ENCODE results near the gene SURF1.
A peak's percentile ranks its signal among the peaks of the same experiment; 100 is the strongest.

The SURF1 gene

DNA sequence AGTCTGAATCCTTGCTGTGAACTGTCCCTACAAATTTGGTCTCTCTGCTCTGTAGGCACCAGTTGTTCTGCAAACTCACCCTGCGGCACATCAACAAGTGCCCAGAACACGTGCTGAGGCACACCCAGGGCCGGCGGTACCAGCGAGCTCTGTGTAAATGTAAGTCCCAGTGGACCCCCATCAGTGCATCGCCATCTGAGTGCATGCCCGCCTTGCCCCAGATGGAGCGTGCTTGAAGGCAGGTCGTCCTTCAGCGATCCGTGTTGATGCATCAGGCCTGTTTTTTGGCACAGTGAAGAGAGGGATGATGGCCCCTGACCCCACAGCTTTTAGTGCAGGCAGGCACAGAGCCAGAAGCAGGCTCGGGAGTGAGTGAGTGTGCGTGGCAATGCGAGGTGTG is 1.4 kb upstream of the SURF1 start:
- TF ChIP-seq MYC (IDR thresholded peaks at IDR 0.05; ENCODE audit: low read depth, low read length) (no peak), POLR2A (IDR thresholded peaks at IDR 0.05; ENCODE audit: extremely low read depth, insufficient read length) (no peak)
- TF ChIP-seq, protein P1, sequence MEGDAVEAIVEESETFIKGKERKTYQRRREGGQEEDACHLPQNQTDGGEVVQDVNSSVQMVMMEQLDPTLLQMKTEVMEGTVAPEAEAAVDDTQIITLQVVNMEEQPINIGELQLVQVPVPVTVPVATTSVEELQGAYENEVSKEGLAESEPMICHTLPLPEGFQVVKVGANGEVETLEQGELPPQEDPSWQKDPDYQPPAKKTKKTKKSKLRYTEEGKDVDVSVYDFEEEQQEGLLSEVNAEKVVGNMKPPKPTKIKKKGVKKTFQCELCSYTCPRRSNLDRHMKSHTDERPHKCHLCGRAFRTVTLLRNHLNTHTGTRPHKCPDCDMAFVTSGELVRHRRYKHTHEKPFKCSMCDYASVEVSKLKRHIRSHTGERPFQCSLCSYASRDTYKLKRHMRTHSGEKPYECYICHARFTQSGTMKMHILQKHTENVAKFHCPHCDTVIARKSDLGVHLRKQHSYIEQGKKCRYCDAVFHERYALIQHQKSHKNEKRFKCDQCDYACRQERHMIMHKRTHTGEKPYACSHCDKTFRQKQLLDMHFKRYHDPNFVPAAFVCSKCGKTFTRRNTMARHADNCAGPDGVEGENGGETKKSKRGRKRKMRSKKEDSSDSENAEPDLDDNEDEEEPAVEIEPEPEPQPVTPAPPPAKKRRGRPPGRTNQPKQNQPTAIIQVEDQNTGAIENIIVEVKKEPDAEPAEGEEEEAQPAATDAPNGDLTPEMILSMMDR (IDR thresholded peaks at IDR 0.05; ENCODE audit: low read depth, low read length), result no peak
- TF ChIP-seq, protein P2, sequence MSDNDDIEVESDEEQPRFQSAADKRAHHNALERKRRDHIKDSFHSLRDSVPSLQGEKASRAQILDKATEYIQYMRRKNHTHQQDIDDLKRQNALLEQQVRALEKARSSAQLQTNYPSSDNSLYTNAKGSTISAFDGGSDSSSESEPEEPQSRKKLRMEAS (IDR thresholded peaks at IDR 0.05; ENCODE audit: low read depth, low read length), result no peak
- DNase-seq (ENCODE audit: low read depth), result no peak
- peak overlapping the region; percentile 59 for H3K4me3 ChIP-seq (ENCODE audit: low read depth, low read length)

DNA sequence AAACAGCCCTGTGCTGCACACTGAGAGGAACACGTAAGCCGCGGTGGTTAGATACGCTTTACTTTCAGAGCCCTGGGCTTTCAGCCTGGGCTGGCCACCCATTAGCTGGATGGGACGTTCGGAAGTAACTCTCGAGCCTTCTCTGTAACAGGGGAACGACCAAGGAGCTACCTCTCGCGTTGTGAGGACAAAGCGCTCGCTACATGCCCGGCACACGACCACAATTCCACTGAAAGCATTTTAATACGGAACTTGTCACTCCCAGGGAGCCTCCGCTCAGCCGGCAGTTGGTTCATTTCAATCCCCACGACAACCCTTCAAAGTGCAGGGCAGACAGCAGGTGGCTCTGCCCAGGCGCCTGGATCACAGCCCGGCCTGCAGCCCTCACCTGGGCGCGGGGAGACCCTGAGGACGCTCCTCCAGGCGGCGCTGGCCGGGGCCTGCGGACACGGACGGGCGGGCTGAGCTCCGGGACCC is 368 bp downstream of the SURF1 start:
- H3K4me3 ChIP-seq (ENCODE audit: low read depth, low read length), result peak overlapping the region; percentile 85
- DNase-seq (ENCODE audit: low read depth), result peak; percentile 47
- TF ChIP-seq POLR2A (IDR thresholded peaks at IDR 0.05; ENCODE audit: extremely low read depth, insufficient read length) (no peak), MYC (IDR thresholded peaks at IDR 0.05; ENCODE audit: low read depth, low read length) (no peak)
- TF ChIP-seq, protein P1 (IDR thresholded peaks at IDR 0.05; ENCODE audit: low read depth, low read length), result no peak
- TF ChIP-seq, protein P2 (IDR thresholded peaks at IDR 0.05; ENCODE audit: low read depth, low read length), result no peak

DNA sequence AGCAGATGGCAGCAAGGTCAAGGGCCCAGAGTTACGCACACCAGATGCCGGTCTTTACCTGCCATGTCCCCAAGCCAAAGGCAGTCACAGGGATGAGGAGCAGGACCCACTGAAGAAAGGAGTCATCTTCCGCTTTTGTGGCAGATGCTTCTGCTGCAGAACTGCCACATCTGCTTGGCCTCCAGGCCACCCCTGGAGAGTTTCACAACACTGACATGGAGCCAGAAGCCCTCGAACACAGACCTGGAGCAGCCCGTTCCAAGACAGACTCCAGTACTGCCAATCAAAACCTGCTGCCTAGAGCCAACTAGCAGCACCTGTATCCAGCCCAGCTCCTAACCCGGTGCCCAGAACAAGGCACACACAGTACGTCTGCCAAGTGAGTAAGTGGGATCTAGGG is 1.5 kb downstream of the SURF1 start:
- peak; percentile 78 for DNase-seq (ENCODE audit: low read depth)
- TF ChIP-seq MYC (IDR thresholded peaks at IDR 0.05; ENCODE audit: low read depth, low read length), result no peak
- TF ChIP-seq, protein P2 (IDR thresholded peaks at IDR 0.05; ENCODE audit: low read depth, low read length), result peak; percentile 6; the same call in 1 of the 2 replicates
- no peak for TF ChIP-seq POLR2A (IDR thresholded peaks at IDR 0.05; ENCODE audit: extremely low read depth, insufficient read length)
- TF ChIP-seq, protein P1 (IDR thresholded peaks at IDR 0.05; ENCODE audit: low read depth, low read length), result no peak
- peak overlapping the region; percentile 85 for H3K4me3 ChIP-seq (ENCODE audit: low read depth, low read length)

DNA sequence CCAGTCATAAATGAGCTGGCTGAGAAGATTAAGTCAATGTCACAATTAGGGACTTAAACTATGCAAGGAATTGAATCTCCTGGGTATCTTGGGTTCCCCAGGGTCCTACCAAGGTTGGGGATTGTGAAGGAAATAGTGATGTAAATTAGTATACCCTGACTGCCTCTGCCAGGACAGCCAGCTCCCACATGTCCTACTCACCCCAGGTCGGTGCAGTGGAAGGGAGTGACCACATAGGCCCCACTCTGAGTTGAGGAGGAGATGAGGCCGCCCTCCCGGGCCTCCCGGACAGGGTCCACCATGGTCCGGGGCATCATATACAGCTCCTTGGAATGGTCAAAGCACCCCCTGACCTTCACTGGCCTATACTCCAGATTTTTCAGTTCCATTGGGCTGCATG is 2.7 kb downstream of the SURF1 start:
- H3K4me3 ChIP-seq (ENCODE audit: low read depth, low read length), result no peak overlapping the region
- TF ChIP-seq POLR2A (IDR thresholded peaks at IDR 0.05; ENCODE audit: extremely low read depth, insufficient read length) (no peak), MYC (IDR thresholded peaks at IDR 0.05; ENCODE audit: low read depth, low read length) (no peak)
- TF ChIP-seq, protein P1 (IDR thresholded peaks at IDR 0.05; ENCODE audit: low read depth, low read length), result no peak
- TF ChIP-seq, protein P2 (IDR thresholded peaks at IDR 0.05; ENCODE audit: low read depth, low read length), result no peak
- peak; percentile 35 for DNase-seq (ENCODE audit: low read depth)

DNA sequence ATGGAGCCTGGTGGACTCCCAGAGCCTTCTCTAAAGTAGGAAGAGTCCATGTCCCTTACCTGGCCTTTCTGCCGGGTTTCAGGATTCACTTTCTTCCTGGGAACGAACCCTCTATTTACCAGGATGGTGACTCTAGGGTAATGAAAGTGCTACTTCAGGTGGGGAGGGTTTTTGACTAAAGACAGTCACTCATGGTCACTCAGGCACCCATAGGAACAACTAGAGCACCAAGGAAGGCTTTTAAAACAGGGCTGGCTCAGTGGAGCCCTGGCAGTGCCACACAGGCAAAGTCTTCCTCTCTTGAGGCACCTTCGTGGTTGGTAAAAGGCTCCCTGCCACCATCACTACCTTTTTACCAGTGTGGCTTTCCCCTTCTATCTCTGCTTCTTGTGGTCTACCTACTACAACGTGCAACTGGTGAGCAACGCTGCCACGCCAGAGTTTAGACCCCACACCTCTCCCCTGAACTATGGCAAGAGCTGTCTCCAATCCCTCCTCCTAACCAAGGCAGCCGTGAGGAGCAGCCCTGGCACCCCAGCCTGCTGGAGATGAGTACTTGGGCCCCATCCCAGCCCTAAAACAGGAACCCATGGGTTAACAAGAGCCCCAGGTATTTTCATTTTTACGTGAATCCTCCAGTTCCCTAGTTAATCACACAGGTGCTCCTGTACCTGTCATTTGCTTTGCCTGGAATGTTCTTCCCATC is 3.5 kb downstream of the SURF1 start:
- DNase-seq (ENCODE audit: low read depth), result peak; percentile 40
- no peak overlapping the region for H3K4me3 ChIP-seq (ENCODE audit: low read depth, low read length)
- TF ChIP-seq, protein P1 (IDR thresholded peaks at IDR 0.05; ENCODE audit: low read depth, low read length), result no peak
- TF ChIP-seq POLR2A (IDR thresholded peaks at IDR 0.05; ENCODE audit: extremely low read depth, insufficient read length), result no peak
- no peak for TF ChIP-seq MYC (IDR thresholded peaks at IDR 0.05; ENCODE audit: low read depth, low read length)
- TF ChIP-seq, protein P2 (IDR thresholded peaks at IDR 0.05; ENCODE audit: low read depth, low read length), result no peak

Measured in NB4 (cell line).